Neural cell (in vitro differentiated cells): ENCODE measurements around the gene TMEM255B.

Experiments used
- CTCF ChIP-seq: fragments of 450-650 bp; IDR thresholded peaks from 2 replicates; pipeline ENCODE4 v1.5.1; 2014; ENCODE audit warnings: antibody characterized with exemption, mild to moderate bottlenecking, moderate library complexity; ENCODE audit not compliant: poor library complexity, severe bottlenecking
- MXI1 ChIP-seq: fragments of 450-650 bp; conservative IDR thresholded peaks from 2 replicates; pipeline ENCODE4 v1.6.1; 2014; ENCODE audit warnings: antibody characterized with exemption, mild to moderate bottlenecking; ENCODE audit not compliant: poor library complexity, severe bottlenecking

GRCh38 chr13:113852536-113853517 is 93.8 kb downstream of the TMEM255B start:
- TF ChIP-seq CTCF (no peak), MXI1 (no peak)
